ENCODE results near the gene RPL13A. TPM values are rescaled to one million over a fixed set of nuclear protein-coding genes. Genes with fewer than 3 reads are reported as not detected.

The RPL13A gene
- total and polyA plus RNA-seq, 9 of the 15 experiments (the other 6 are each of a cell fraction or from before 2014, with no cell fraction given), result 1,744 to 5,482 (median 2,949) TPM

GRCh38 chr19:49451430-49452181 lies 35.8 kb upstream of the RPL13A start, which contains the start of gene PIH1D1 (continued):
- peak; percentile 47; the same call in 1 of the 2 replicates for TF ChIP-seq CREB1 (IDR thresholded peaks at IDR 0.05)
- peak; percentile 57; the same call in 1 of the 2 replicates for TF ChIP-seq CREB1 (CRISPR knock-in tag; IDR thresholded peaks at IDR 0.05)
- peak; percentile 71; the same call in 1 of the 2 replicates for TF ChIP-seq BCOR (IDR thresholded peaks at IDR 0.05)
- peak; percentile 11 for TF ChIP-seq HNRNPLL (IDR thresholded peaks at IDR 0.05; ENCODE audit: low read depth, low read length, poor library complexity, severe bottlenecking)
- peak; percentile 19 to 27; a peak in 3 of 4 replicates for TF ChIP-seq ARNT (IDR thresholded peaks at IDR 0.05)
- peak; percentile 66 to 92; a peak in 3 of 4 replicates for TF ChIP-seq MNT (conservative IDR thresholded peaks at IDR 0.05)
- TF ChIP-seq ETV5 (CRISPR knock-in tag; IDR thresholded peaks at IDR 0.05; ENCODE audit: low read depth), result peak; percentile 89
- peak; percentile 73; the same call in 1 of the 2 replicates for TF ChIP-seq CREM (IDR thresholded peaks at IDR 0.05; ENCODE audit: low read depth)
- peak; percentile 61 for TF ChIP-seq PBX2 (CRISPR knock-in tag; IDR thresholded peaks at IDR 0.05; ENCODE audit: low read depth)
- TF ChIP-seq PBX2 (tag; conservative IDR thresholded peaks at IDR 0.05; ENCODE audit: low read depth), result peak; percentile 97
- TF ChIP-seq NFRKB (IDR thresholded peaks at IDR 0.05; ENCODE audit: low read depth), result no peak
- peak; percentile 27; the same call in 1 of the 2 replicates for TF ChIP-seq ZNF511 (CRISPR knock-in tag; IDR thresholded peaks at IDR 0.05)
- no peak; the same call in 1 of the 2 replicates for TF ChIP-seq DNMT1 (IDR thresholded peaks at IDR 0.05)
- peak; percentile 87 for TF ChIP-seq POLR2AphosphoS5 (IDR thresholded peaks at IDR 0.05; ENCODE audit: control insufficient read depth, insufficient read depth, low read depth, low read length)
- peak; percentile 20 for TF ChIP-seq POU5F1 (IDR thresholded peaks at IDR 0.05; ENCODE audit: borderline replicate concordance, low read depth, low read length, partially characterized antibody)
- TF ChIP-seq POLR2B (IDR thresholded peaks at IDR 0.05; ENCODE audit: low read depth, partially characterized antibody), result peak; percentile 75
- no peak; the same call in 1 of the 2 replicates for TF ChIP-seq MBD2 (IDR thresholded peaks at IDR 0.05; ENCODE audit: borderline replicate concordance, low read depth)
- peak; percentile 44 for TF ChIP-seq MYC (IDR thresholded peaks at IDR 0.05; ENCODE audit: low read depth, low read length)
- TF ChIP-seq MYC (CRISPR knock-in tag; IDR thresholded peaks at IDR 0.05; ENCODE audit: borderline replicate concordance, low read depth), result no peak
- no peak for TF ChIP-seq NR2F6 (CRISPR knock-in tag; IDR thresholded peaks at IDR 0.05)
- peak; percentile 55; the same call in 1 of the 2 replicates for TF ChIP-seq XRCC5 (IDR thresholded peaks at IDR 0.05; ENCODE audit: low read depth, low read length)
- TF ChIP-seq CBFB (CRISPR knock-in tag; IDR thresholded peaks at IDR 0.05), result peak; percentile 29; the same call in 1 of the 2 replicates
- peak; percentile 74 for TF ChIP-seq ZZZ3 (IDR thresholded peaks at IDR 0.05)
- peak; percentile 85 for TF ChIP-seq ETV1 (tag; conservative IDR thresholded peaks at IDR 0.05; ENCODE audit: low read depth)
- TF ChIP-seq ELF2 (CRISPR knock-in tag; IDR thresholded peaks at IDR 0.05), result peak; percentile 79; the same call in 1 of the 2 replicates
